Measurements from ENCODE around the gene ALKBH7.
"Not testable (repeated sequence)": the region's sequence is repeated elsewhere in the genome, so short reads cannot be mapped to it uniquely, and the experiment has no call there.

Gene ALKBH7

DNA sequence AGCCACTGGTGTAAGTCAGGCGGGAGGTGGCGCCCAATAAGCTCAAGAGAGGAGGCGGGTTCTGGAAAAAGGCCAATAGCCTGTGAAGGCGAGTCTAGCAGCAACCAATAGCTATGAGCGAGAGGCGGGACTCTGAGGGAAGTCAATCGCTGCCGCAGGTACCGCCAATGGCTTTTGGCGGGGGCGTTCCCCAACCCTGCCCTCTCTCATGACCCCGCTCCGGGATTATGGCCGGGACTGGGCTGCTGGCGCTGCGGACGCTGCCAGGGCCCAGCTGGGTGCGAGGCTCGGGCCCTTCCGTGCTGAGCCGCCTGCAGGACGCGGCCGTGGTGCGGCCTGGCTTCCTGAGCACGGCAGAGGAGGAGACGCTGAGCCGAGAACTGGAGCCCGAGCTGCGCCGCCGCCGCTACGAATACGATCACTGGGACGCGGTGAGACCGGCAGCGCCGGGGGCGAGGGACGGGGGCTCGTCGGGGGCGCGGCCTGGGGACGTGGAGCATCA, at the start of gene ALKBH7:
ALKBH7 (plus strand) TSS at position 201 of the 502 bp plus-strand sequence; CDS start at position 228, 27 bp downstream.
- in situ Hi-C loops (cut with MboI; ENCODE audit: low sequenced_read_pairs): no loop called here

GRCh38 chr19:6324757-6325156, 47.8 kb upstream of the ALKBH7 start:
- in situ Hi-C loops (cut with MboI; ENCODE audit: low sequenced_read_pairs): no loop called here

DNA sequence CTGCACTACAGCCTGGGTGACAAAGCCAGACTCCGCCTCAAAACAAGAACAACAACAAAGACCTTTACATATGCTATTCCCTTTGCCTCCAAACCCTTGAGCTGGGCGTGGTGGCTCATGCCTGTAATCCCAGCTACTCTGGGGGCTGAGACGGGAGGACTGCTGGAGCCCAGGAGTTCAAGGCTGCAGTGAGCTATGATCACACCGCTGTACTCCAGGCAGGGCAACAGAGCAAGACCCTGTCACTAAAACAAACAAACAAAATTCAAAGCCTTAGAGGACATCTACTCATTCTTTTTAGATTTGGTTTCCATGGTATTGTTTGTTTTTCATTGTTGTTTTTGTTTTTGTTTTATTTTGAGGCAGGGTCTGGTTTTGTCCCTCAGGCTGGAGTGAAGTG, 47.0 kb upstream of the ALKBH7 start:
- in situ Hi-C loops (cut with MboI; ENCODE audit: low sequenced_read_pairs): no loop called here

DNA sequence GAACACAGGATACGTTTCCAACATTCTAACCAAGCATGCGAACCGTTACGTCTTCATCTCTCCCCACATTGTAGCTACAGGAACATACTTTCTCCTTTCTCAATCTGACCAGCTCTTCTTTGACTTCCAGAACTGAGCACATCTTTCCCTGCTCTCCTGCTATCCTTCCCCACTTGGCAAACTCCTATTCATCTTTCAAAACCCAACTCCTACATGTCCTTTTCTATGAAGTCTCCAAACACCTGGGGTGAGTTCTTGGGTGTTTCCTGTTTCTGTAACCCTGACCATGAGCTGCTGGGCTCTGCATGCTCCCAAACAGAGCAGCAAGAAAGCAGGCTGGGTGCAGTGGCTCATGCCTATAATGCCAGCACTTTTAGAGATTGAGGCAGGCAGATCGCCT, 45.8 kb upstream of the ALKBH7 start:
- in situ Hi-C loops (cut with MboI; ENCODE audit: low sequenced_read_pairs): no loop called here

DNA sequence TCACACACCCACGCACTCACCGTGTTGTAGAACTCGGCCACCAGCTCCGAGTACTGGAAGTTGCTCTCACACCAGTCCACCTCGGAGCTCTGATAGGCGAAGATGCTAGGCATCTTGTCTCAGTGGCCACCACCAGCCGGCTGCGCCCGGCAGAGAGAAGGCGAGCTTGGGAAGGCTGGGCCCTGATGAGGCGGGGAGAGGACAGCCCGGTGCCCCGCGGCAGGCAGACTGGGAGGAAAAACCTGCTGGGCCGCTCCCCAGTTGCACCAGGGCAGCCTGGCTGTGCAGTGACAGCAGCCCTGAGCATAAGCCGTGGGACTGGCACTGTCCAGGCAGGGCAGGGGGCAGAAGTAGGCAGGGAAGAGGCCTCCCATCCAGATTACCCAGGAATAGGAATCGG, 39.2 kb upstream of the ALKBH7 start, which contains the start of gene ACER1:
ACER1 (minus strand) TSS at position 174 of the 400 bp plus-strand sequence; CDS start at position 113, 61 bp downstream.
- in situ Hi-C loops (cut with MboI; ENCODE audit: low sequenced_read_pairs): no loop called here

DNA sequence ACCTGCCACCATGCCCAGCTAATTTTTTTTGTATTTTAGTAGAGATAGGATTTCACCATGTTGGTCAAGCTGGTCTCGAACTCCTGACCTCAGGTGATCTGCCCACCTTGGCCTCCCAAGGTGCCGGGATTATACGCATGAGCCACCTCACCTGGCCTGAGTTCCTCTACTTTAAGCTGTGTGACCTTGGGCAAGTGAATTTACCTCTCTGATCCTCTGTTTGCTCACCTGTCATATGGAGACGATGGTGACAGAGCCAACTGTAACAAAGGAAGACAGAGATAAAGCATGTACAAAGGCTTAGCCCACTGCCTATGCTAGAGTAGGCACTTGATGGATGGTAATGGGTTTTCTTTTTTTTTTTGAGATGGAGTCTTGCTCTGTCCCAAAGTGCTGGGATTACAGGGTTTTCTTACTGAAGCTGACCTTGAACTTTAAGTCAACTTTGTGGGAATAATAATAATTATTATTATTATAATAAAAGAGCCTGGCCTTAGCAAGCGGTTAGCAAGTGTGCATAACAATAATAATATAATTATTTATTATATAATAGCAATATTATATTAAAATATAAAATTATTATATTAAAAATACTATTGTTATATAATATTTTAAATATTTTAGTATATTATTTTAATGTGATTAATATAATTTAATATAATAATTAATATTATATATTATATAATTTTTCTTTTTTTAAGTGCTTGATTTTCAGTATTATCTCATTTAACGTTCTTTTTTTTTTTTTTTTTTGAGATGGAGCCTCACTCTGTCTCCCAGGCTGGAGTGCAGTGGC, 37.9 kb upstream of the ALKBH7 start:
- in situ Hi-C loops (cut with MboI; ENCODE audit: low sequenced_read_pairs): no loop called here

DNA sequence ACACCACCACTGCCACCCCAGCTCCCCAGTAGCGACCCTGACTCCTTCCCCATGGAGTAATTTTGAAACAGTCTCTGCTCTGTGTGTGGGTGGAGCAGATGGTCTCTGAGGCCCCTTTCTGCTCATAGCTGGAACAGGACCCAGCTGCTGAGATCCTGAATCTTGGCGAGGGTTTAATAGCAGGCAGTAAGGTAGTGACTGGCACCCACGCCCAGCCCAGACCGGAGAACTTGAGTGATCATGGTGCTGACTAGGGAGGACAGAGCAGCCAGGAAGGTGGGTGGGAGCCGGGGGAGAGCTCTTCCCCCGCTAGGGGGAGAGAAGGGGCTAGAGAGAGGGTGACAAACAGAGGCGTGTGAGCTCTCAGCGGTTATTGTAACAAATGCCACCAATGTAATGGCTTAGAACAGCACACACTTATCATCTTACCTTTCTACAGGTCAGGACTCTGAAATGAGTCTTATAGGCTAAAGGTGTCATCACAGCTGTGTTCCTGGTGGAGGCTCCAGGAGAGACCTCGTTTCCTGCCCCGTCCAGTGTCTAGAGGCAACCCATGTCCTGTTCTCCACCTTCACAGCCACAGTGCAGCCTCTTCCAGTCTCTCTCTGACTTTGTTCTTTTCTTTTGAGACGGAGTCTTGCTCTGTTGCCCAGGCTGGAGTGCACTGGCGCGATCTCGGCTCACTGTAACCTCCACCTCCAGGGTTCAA, 31.9 kb upstream of the ALKBH7 start:
- in situ Hi-C loops (cut with MboI; ENCODE audit: low sequenced_read_pairs): no loop called here

DNA sequence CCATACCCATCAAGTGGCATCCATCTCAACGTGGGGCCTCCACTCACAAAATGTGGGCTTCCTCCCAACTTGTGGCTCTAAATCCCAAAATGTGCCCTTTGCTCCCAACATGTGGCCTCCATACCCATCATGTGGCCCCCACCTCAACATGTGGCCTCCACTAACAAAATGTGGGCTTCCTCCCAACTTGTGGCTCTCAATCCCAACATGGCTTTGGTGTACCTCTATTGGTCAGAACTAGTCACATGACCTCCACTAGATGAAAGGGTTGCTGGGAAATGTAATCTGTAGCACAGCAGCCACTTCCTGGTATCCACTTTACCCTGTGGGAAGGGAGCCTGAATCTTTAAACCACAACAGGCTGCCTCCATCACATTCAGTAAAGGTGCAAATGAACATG, 29.1 kb upstream of the ALKBH7 start:
- in situ Hi-C loops (cut with MboI; ENCODE audit: low sequenced_read_pairs): no loop called here

DNA sequence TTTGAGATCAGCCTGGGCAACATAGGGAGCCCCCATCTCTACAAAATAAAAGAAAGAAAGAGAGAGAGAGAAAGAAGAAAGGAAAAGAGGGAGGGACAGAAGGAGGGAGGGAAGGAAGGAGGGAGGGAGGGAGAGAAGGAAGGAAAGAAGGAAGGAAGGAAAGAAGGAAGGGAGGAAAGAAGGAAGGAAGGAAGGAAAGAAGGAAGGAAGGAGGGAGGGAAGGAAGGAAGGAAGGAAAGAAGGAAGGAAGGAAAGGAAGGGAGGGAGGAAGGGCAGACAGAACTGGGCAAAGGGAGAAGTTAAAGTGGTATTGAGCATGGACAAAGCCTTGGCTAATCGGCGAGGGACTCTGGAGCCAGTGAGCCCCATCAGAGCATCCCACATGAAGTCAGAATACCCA, 23.3 kb upstream of the ALKBH7 start:
- in situ Hi-C loops (cut with MboI; ENCODE audit: low sequenced_read_pairs): not testable (repeated sequence)

DNA sequence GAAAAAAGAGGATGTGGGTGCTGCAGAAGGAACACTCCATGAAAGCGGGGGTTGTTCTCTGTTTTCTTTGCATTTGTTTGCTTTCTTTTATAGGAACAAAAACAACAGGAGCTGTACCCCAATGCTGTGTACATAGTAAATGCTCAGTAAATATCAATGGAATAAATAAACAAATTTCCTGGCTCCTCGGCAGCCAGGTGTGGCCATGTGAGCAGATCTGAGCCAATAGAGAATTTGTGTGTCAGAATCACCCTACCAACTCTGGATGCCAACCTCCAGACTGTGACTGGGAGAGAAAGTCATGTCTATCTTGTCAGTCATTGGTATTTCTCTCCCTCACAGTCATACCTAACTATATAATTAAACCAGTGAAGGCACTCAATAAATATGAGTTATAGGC, 21.9 kb upstream of the ALKBH7 start:
- in situ Hi-C loops (cut with MboI; ENCODE audit: low sequenced_read_pairs): no loop called here

- in situ Hi-C loops (cut with MboI; ENCODE audit: low sequenced_read_pairs): no loop called here
These were observed 20.0 kb upstream of the ALKBH7 start for GRCh38 chr19:6352381-6353165.

- in situ Hi-C loops (cut with MboI; ENCODE audit: low sequenced_read_pairs): no loop called here
These were observed 18.4 kb upstream of the ALKBH7 start for GRCh38 chr19:6354098-6354674.

GRCh38 chr19:6355321-6356040, 17.1 kb upstream of the ALKBH7 start:
- in situ Hi-C loops (cut with MboI; ENCODE audit: low sequenced_read_pairs): not testable (repeated sequence)

- in situ Hi-C loops (cut with MboI; ENCODE audit: low sequenced_read_pairs): no loop called here
These were observed 15.4 kb upstream of the ALKBH7 start for GRCh38 chr19:6357174-6357573.

DNA sequence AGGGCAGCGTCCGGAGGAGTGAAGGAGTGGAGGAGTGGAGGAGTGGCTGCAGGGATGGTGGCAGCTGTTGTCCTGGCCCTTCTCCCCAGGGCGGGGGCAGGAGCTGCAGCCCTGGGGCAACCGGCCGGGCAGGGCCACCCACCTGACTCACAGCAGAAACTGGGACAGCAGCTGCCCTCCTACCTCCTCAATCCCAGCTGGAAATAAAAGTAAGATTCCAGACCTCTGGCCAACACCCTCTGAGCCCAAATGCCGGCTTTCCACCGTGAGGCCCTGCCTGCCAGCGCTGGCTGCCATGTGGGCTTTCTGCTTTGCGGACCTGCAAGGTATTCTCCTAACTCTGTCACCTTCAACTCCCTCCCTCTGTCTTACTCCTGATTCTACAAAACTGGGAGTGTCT, 14.6 kb upstream of the ALKBH7 start:
- in situ Hi-C loops (cut with MboI; ENCODE audit: low sequenced_read_pairs): no loop called here

- in situ Hi-C loops (cut with MboI; ENCODE audit: low sequenced_read_pairs): no loop called here
These were observed 12.8 kb upstream of the ALKBH7 start for GRCh38 chr19:6359568-6360341.

GRCh38 chr19:6360445-6360844, 12.1 kb upstream of the ALKBH7 start:
- in situ Hi-C loops (cut with MboI; ENCODE audit: low sequenced_read_pairs): not testable (repeated sequence)

- in situ Hi-C loops (cut with MboI; ENCODE audit: low sequenced_read_pairs): not testable (repeated sequence)
These were observed 11.8 kb upstream of the ALKBH7 start for GRCh38 chr19:6360857-6361216.

DNA sequence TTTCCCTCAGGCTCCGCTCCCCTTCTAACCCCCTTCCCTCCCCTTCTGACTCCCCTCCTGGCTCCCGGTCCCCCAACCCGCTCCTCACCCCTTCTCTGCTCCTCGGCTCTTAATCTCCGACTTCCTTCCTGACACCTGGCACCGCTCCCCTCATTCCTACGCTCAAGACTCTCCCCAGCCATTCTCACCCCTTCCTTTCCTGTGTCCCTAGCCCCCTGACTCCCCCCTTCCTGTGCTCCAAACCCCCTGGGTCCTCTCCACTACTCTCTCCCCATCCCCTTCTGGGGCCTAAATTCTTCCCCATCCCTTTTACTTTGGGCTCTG, 10.6 kb upstream of the ALKBH7 start:
- in situ Hi-C loops (cut with MboI; ENCODE audit: low sequenced_read_pairs): no loop called here

DNA sequence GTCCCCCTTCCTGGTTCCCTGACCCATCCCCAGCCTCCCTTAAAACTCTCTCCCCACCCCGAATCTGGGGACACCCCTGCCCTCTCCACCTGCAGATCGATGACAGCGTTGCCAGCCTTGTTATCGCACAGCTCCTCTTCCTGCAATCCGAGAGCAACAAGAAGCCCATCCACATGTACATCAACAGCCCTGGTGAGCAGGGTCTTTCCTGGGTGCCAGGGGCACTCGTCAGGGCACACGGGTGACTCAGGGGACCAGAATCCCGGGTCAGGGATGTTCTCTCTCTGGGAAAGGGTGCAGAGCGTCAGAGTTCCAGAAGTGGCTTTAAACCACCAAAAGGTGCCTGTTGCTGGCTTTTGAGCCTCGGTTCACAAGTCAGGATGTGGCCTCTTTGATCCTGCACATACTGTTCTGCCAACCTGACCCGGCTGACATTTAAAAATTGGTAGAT, 10.2 kb upstream of the ALKBH7 start:
- in situ Hi-C loops (cut with MboI; ENCODE audit: low sequenced_read_pairs): no loop called here
